GM13977 (cell line): ENCODE measurements around the gene FBXO47.

Source experiments
- DNase-seq: peaks from one replicate; pipeline ENCODE4 v3.0.0; 2012; ENCODE audit warnings: low spot score
- in situ Hi-C: fragments of 300-500 bp; cut with MboI; formaldehyde crosslinking; loops from one replicate; pipeline ENCODE4 v1.12.0; 2022; ENCODE audit warnings: low sequenced_read_pairs, low pct_unique_long_range_greater_than_20kb, mixed read lengths, inconsistent platforms; ENCODE audit not compliant: unreplicated experiment
- TF ChIP-seq, protein P1 (sequence below): IDR thresholded peaks from 2 replicates; pipeline ENCODE4 v1.5.1; 2012; ENCODE audit warnings: mild to moderate bottlenecking, control low read depth; ENCODE audit not compliant: insufficient read depth; ENCODE audit errors: extremely low read depth, missing control alignments

Gene FBXO47

DNA sequence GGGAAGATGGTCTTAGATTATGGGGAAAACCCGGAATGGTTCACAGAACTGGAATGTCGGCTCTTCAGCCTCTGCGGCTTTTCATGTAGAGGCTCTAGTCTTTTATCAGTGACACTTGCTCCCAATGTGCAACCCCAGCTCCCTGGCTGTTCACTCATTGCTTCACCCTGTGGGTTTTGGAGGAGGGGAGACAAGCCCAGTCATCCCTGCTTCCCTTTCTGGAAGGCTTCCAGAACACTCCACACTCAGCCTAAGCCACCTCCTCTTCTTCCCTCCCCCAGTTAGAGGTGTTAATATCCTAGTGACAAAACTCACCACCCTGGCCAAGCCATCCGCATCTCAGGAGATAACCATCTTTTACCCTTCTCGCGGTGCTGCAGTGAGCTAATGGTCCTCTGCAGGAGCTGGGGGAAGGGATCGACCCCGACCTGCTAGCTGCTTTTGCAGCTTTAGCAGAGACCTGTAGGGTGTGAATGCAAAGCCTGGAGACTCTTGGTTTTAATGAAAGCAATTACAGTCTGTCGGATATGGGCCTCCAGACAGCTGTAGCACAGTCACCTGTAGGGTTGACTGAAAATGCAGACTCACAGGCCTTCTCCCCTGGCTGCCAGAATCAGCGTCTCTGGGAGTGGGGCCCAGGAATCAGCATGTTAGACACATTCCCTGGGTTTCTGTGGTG, 66.1 kb downstream of the FBXO47 start:
- no peak for DNase-seq
- TF ChIP-seq, protein P1, sequence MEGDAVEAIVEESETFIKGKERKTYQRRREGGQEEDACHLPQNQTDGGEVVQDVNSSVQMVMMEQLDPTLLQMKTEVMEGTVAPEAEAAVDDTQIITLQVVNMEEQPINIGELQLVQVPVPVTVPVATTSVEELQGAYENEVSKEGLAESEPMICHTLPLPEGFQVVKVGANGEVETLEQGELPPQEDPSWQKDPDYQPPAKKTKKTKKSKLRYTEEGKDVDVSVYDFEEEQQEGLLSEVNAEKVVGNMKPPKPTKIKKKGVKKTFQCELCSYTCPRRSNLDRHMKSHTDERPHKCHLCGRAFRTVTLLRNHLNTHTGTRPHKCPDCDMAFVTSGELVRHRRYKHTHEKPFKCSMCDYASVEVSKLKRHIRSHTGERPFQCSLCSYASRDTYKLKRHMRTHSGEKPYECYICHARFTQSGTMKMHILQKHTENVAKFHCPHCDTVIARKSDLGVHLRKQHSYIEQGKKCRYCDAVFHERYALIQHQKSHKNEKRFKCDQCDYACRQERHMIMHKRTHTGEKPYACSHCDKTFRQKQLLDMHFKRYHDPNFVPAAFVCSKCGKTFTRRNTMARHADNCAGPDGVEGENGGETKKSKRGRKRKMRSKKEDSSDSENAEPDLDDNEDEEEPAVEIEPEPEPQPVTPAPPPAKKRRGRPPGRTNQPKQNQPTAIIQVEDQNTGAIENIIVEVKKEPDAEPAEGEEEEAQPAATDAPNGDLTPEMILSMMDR = no peak
- in situ Hi-C loops = no loop called here

DNA sequence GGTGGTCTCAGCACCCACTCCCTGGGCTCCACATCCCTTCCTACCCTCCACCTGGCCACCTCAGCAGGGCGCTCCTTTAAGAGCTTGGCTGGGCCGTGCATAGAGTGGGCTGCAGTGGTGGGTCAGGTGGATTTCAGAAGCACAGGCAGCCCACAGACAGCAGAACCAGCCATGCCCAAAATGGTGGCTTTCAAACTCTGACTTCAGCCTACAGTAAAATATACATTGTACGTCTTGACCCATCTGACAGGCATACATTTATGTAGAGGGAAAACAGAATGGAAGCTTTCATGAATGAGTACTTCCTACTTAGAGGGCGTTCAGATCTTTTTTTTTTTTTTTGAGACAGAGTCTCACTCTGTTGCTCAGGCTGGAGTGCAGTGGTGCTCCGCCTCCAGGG, 67.8 kb downstream of the FBXO47 start:
- in situ Hi-C loops = no loop called here
- TF ChIP-seq, protein P1 = no peak
- DNase-seq = no peak

DNA sequence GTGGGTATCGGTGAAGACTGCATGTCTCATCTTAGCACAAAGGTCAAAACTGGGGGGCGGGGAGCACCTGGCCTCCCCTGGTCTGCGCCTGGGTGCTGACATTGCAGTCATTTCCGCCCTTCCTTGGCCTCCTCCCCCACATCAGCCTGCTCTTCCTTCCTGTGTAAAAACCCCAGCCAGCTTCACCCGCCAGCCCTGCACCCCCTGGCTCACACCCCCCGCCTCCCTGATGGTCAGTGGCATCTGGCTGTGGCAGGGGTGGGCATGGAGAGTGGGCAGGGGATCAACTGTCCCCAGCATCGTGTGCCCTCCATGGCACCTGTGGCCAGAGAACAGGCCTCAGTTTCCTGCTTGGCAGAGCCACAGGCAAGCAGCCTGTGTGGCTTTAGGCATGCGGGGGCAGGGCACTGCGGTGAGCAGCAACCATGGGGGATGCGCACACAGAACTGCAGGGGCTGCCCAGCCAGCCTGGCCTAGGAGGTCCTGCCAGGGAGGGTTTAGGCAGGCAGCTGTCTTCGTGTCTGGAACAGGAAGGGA, 68.3 kb downstream of the FBXO47 start:
- in situ Hi-C loops = no loop called here
- TF ChIP-seq, protein P1 = no peak
- DNase-seq = peak; percentile 89

DNA sequence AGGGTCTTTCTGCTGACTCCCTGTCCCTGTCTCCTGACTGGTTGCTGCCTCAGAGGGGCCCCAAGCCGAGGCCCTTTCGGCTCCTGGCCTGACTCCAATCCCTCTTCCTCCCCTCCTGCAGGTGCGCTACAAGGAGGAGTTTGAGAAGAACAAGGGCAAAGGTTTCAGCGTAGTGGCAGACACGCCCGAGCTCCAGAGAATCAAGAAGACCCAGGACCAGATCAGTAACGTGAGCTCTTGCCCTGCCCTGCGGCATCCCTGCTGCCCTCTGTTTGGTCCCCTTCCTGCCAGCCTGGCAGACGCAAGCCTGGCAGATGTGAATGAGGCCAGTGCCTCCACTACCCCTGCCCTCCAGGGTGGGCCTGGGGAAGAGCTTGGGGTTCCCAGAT, 68.9 kb downstream of the FBXO47 start:
- in situ Hi-C loops = no loop called here
- no peak for DNase-seq
- TF ChIP-seq, protein P1 = no peak

DNA sequence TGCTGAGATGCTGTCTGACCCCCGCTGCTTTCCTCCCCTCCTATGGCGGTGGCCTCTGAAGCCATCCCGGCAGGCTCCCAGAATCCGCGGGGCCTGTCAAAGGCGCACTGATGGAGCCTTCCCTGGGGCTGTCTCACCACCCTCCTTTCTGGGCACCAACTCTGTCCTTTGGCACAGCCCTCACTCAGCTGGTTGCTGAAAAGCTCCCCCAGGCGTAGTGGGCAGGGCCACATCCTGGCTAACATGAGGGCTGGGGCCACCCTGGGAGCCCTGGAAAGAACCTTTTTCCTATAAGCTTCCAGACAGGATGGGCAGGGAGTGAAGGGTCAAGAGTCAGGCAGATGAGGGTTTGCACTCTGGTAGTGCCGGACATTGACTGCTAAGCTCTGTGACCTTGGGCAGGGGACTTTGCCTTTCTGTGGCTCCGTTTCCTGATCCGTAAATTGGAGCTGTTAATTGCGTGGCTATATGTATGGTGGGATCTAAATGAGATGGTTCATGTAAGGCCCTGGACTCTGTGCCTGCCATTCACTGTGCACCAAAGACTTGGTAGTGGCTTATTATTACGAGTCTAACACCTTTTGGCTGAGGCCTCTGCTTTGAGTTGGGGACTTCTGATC, 69.4 kb downstream of the FBXO47 start:
- in situ Hi-C loops = no loop called here
- no peak for DNase-seq
- TF ChIP-seq, protein P1 = no peak

DNA sequence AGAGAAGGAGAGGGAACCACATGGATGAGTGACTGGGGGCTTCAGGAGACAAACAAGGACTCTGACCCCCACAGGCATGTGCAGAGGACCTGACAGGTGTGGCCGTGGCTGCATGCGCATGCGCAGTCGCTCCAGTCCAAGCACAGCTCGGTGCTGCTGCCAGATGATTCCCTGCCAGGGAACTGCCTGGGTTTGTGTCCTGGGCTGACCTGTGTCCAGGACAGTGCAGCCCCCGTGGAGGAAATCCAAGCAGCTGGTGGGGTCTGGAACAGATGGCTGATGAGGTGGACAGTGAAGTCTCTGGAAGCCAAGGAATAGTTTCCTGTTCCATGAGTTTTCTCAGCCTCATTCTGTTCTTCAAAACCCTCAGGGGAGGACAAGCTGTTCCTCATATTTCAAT, 70.0 kb downstream of the FBXO47 start:
- TF ChIP-seq, protein P1 = no peak
- DNase-seq = no peak
- in situ Hi-C loops = no loop called here
